ENCODE measurements around the gene CRACDL. TPM values are rescaled to one million over a fixed set of nuclear protein-coding genes. Genes with fewer than 3 reads are reported as not detected.

Gene CRACDL
- total RNA-seq, 1 experiment from 2014 or later, result 2.4 TPM

DNA sequence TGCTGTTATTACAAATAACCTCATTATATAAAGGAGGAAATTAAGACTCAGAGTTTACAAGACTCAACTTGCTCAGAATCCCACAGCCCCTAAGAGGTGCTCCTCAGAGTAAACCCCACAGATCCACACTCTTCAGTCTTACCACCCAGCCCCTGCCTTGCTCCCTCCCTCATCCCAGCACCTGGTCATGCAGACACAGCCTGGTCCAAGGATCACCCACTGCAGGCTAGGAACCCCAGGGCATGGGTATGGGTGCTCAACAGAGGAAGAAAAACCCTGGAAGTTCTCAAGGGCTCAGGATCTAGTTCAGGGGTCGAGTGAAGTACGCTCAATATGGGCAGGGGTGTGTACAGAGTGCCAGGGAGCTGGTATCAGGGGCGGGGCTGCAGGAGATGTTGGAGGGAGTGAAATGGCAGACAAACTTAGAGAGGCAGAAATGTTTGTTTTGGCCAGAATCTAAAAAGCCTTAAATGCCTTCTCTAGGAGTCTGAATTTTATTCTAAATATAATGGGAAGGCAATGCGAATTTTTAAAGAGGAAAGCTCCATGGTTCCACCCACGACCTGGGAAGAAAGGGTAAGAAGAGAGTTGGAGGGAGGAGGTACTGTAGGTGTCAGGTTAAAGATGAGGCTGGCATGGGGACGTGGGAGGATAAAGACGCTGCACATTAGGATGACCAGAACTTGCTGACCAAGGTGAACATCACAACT, 126.0 kb downstream of the CRACDL start:
- CTCF ChIA-PET, result no interaction called here
- no peak for ATAC-seq
- in situ Hi-C loops (cut with HindIII; ENCODE audit: low pct_unique_long_range_greater_than_20kb, low sequenced_read_pairs), result no loop called here

GRCh38 chr2:98809116-98809515, 126.9 kb downstream of the CRACDL start:
- intact Hi-C loops (cut with micrococcal nuclease; ENCODE audit: unreplicated experiment), result no loop called here
- Histone ChIP-seq H3K4me1 (ENCODE audit: control insufficient read depth, insufficient read depth, low read length) (no peaks in the 10 kb centered on the region), H3K27ac (ENCODE audit: low read length) (no peak overlapping the region), H3K4me3 (ENCODE audit: low read depth in 2 of 2, low read length in 2 of 2) (no peak overlapping the region), H3K27me3 (ENCODE audit: control insufficient read depth, insufficient read depth, low read length) (peaks cover 7% of the 10 kb centered on the region; the same call in 1 of the 2 replicates), H3K9me3 (ENCODE audit: control insufficient read depth, insufficient read depth, low read depth, low read length) (no peaks in the 10 kb centered on the region), H3K36me3 (ENCODE audit: control insufficient read depth, insufficient read depth, low read length) (no peaks in the 10 kb centered on the region)
- DNase-seq (ENCODE audit: low read depth, low spot score), result no peak
- POLR2A ChIA-PET, result no interaction called here
- CTCF ChIA-PET, result no interaction called here
- ATAC-seq, result no peak
- TF ChIP-seq REST (IDR thresholded peaks at IDR 0.05; ENCODE audit: insufficient read depth in 1 of 2, low read depth in 2 of 2, low read length in 1 of 2) (no peak), POLR2AphosphoS5 (IDR thresholded peaks at IDR 0.05; ENCODE audit: low read depth, low read length) (no peak), TCF7L2 (IDR thresholded peaks at IDR 0.05; ENCODE audit: low read depth, low read length) (no peak), SIN3A (IDR thresholded peaks at IDR 0.05; ENCODE audit: borderline replicate concordance, insufficient read depth, low read depth, low read length) (no peak)
- TF ChIP-seq, protein P1, sequence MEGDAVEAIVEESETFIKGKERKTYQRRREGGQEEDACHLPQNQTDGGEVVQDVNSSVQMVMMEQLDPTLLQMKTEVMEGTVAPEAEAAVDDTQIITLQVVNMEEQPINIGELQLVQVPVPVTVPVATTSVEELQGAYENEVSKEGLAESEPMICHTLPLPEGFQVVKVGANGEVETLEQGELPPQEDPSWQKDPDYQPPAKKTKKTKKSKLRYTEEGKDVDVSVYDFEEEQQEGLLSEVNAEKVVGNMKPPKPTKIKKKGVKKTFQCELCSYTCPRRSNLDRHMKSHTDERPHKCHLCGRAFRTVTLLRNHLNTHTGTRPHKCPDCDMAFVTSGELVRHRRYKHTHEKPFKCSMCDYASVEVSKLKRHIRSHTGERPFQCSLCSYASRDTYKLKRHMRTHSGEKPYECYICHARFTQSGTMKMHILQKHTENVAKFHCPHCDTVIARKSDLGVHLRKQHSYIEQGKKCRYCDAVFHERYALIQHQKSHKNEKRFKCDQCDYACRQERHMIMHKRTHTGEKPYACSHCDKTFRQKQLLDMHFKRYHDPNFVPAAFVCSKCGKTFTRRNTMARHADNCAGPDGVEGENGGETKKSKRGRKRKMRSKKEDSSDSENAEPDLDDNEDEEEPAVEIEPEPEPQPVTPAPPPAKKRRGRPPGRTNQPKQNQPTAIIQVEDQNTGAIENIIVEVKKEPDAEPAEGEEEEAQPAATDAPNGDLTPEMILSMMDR (IDR thresholded peaks at IDR 0.05), result no peak
- in situ Hi-C loops (cut with HindIII; ENCODE audit: low pct_unique_long_range_greater_than_20kb, low sequenced_read_pairs), result no loop called here
- no TSS peak for BruUV-seq (replicated peaks)

More for the DNA sequence above, 126.0 kb downstream of the CRACDL start:
- intact Hi-C loops (cut with micrococcal nuclease; ENCODE audit: unreplicated experiment), result no loop called here
- Histone ChIP-seq H3K4me1 (ENCODE audit: control insufficient read depth, insufficient read depth, low read length) (no peaks in the 10 kb centered on the region), H3K27ac (ENCODE audit: low read length) (no peak overlapping the region), H3K36me3 (ENCODE audit: control insufficient read depth, insufficient read depth, low read length) (no peaks in the 10 kb centered on the region), H3K9me3 (ENCODE audit: control insufficient read depth, insufficient read depth, low read depth, low read length) (no peaks in the 10 kb centered on the region), H3K4me3 (ENCODE audit: low read depth in 2 of 2, low read length in 2 of 2) (no peak overlapping the region), H3K27me3 (ENCODE audit: control insufficient read depth, insufficient read depth, low read length) (peaks cover 9% of the 10 kb centered on the region; the same call in 1 of the 2 replicates)
- BruUV-seq (replicated peaks), result no TSS peak
- TF ChIP-seq TCF7L2 (IDR thresholded peaks at IDR 0.05; ENCODE audit: low read depth, low read length), result no peak
- no peak for TF ChIP-seq SIN3A (IDR thresholded peaks at IDR 0.05; ENCODE audit: borderline replicate concordance, insufficient read depth, low read depth, low read length)
- TF ChIP-seq, protein P1 (IDR thresholded peaks at IDR 0.05), result no peak
- TF ChIP-seq REST (IDR thresholded peaks at IDR 0.05; ENCODE audit: insufficient read depth in 1 of 2, low read depth in 2 of 2, low read length in 1 of 2), result no peak
- no peak for TF ChIP-seq POLR2AphosphoS5 (IDR thresholded peaks at IDR 0.05; ENCODE audit: low read depth, low read length)
- POLR2A ChIA-PET, result no interaction called here
- no peak for DNase-seq (ENCODE audit: low read depth, low spot score)

Data from Panc1 (cell line).